Adrenal gland (tissue), 12 donors: Measurements from ENCODE around the gene ABCC11. TPM values are rescaled to one million over a fixed set of nuclear protein-coding genes. Genes with fewer than 3 reads are reported as not detected.

Experiments
- DNase-seq, 7 donors: peaks; one replicate each; pipeline ENCODE4 v3.0.0-alpha.2; 2019 to 2020
- H3K27ac ChIP-seq, 5 donors: fragments of 200-600 bp; sonication (generic) in 4 of 5; 1 replicate in 3 of 5; 2 replicates in 2 of 5; pipeline versions ENCODE4 v1.5.1 to v1.8.0; 2016 to 2020; ENCODE audit warnings: mild to moderate bottlenecking in 1 of 5
- H3K27me3 ChIP-seq: fragments of 200-600 bp; 2 replicates; pipeline ENCODE4 v1.8.0; 2021
- H3K36me3 ChIP-seq, 2 donors: fragments of 200-600 bp; replicated peaks in 1 of 2; 1 replicate in 1 of 2; 2 replicates in 1 of 2; pipeline versions ENCODE4 v1.5.1 to v1.8.0; 2018 to 2022
- H3K4me1 ChIP-seq, 2 donors: fragments of 200-600 bp; replicated peaks in 1 of 2; 1 replicate in 1 of 2; 2 replicates in 1 of 2; pipeline versions ENCODE4 v1.5.1 to v1.8.0; 2018 to 2021
- H3K4me3 ChIP-seq, 4 donors: fragments of 200-600 bp; sonication (generic) in 3 of 4; one replicate each; pipeline ENCODE4 v1.5.1; 2016 to 2018
- H3K9me3 ChIP-seq, 3 donors: fragments of 200-600 bp; sonication (generic) in 1 of 3; replicated peaks in 1 of 3; 1 replicate in 2 of 3; 2 replicates in 1 of 3; pipeline versions ENCODE4 v1.5.1 to v1.8.0; 2016 to 2021
- CTCF ChIP-seq, 6 experiments: fragments of 450-650 bp in 4 of 6; fragments of 200-600 bp in 2 of 6; sonication (generic) in 1 of 6; IDR thresholded peaks; 1 replicate in 5 of 6; 2 replicates in 1 of 6; pipeline versions ENCODE4 v1.5.1 to v1.8.0; 2016 to 2021; ENCODE audit warnings: antibody characterized with exemption in 6 of 6, mild to moderate bottlenecking in 2 of 6, moderate library complexity in 1 of 6
- POLR2A ChIP-seq, 2 donors: fragments of 450-650 bp; IDR thresholded peaks; one replicate each; pipeline ENCODE4 v1.6.1; 2017; ENCODE audit warnings: antibody characterized with exemption in 2 of 2, mild to moderate bottlenecking in 2 of 2, moderate library complexity in 1 of 2
- WGBS, 4 donors: extraction: QIAGEN DNeasy Blood & Tissue Kit in 2 of 4; methylation state at CpG; one replicate each; pipeline versions ENCODE4 v1.1.5 to v1.1.7; 2013 to 2017; 5-methylcytosine and 5-hydroxymethylcytosine counted together
- intact Hi-C, 2 donors: fragments of 100-400 bp; cut with DNase I; formaldehyde crosslinking; loops; one replicate each; pipeline versions ENCODE4 v1.14.1 to v1.15.0; 2022 to 2023
- polyA plus RNA-seq, 3 donors: library from polyadenylated mRNA; stranded (reverse); fragments of 200-250 nt in 2 of 3; fragments of 350-450 nt in 1 of 3; fragmentation: Illumina TruSeq in 1 of 3; extraction: RNeasy Lipid Tissue Mini Kit (QIAGEN cat#74804) in 1 of 3; gene quantifications; one replicate each; pipeline ENCODE4 v1.2.3, GENCODE V29; 2013 to 2014
- total RNA-seq, 9 donors: library from RNA; depleted of rRNA in 4 of 9; stranded (reverse); fragments of >200 nt in 4 of 9; fragments of 120-200 nt in 1 of 9; fragmentation: NEBNext Ultra II Directional in 1 of 9; extraction: Animal tissue kit (Norgen Biotek cat#: 25700) in 1 of 9; gene quantifications; one replicate each; pipeline versions ENCODE4 v1.1.0 to v1.2.4, GENCODE V29; 2013 to 2023
- donor health status: healthy with polysubstance abuse.
- donor health status: Bipolar disorder and iron deficiency.
- donor health status: DM: yes; HTN: yes; CAD: no.
- donor health status: DM: no; HTN: no; CAD: no.
- donor health status: DM: no; HTN: no; CAD: no.
- donor health status: DM: yes; HTN: yes; CAD: no.

ABCC11 gene
- total and polyA plus RNA-seq, 12 donors: 0.17 to 0.74 (median 0.27) TPM; not detected in 3

- intact Hi-C loops: no loop called here
- WGBS, 4 donors: 72 to 83% (median 76%) methylated on average over 2 of the region's 2 CpGs
Measured at GRCh38 chr16:48217708-48218107, 29.6 kb downstream of the ABCC11 start.

GRCh38 chr16:48215738-48216137 is 31.6 kb downstream of the ABCC11 start:
- intact Hi-C loops: no loop called here
- Histone ChIP-seq H3K27ac (no peak overlapping the region), H3K4me1 (no peaks in the 10 kb centered on the region), H3K4me3 (no peak overlapping the region), H3K9me3 (no peaks in the 10 kb centered on the region), H3K36me3 (no peaks in the 10 kb centered on the region), H3K27me3 (no peaks in the 10 kb centered on the region)
- DNase-seq: no peak
- no peak for TF ChIP-seq CTCF (IDR thresholded peaks at IDR 0.05)
- no peak for TF ChIP-seq POLR2A (IDR thresholded peaks at IDR 0.05)
- WGBS, 4 donors: 85 to 91% (median 88%) methylated on average over 6 of the region's 6 CpGs

More at GRCh38 chr16:48217708-48218107, 29.6 kb downstream of the ABCC11 start:
- no peak overlapping the region for H3K4me3 ChIP-seq
- no peaks in the 10 kb centered on the region for H3K27me3 ChIP-seq
- H3K4me1 ChIP-seq: no peaks in the 10 kb centered on the region
- TF ChIP-seq CTCF (IDR thresholded peaks at IDR 0.05) (no peak), POLR2A (IDR thresholded peaks at IDR 0.05) (no peak)
- H3K9me3 ChIP-seq: no peaks in the 10 kb centered on the region
- DNase-seq: no peak
- H3K27ac ChIP-seq: no peak overlapping the region
- no peaks in the 10 kb centered on the region for H3K36me3 ChIP-seq

- H3K27ac ChIP-seq: no peak overlapping the region
- H3K9me3 ChIP-seq: no peaks in the 10 kb centered on the region
- intact Hi-C loops: no loop called here
- no peaks in the 10 kb centered on the region for H3K27me3 ChIP-seq
- H3K4me3 ChIP-seq: no peak overlapping the region
- WGBS, 4 donors: 65 to 90% (median 77%) methylated on average over 3 of the region's 3 CpGs
- no peaks in the 10 kb centered on the region for H3K4me1 ChIP-seq
- no peaks in the 10 kb centered on the region for H3K36me3 ChIP-seq
- no peak for DNase-seq
- no peak for TF ChIP-seq POLR2A (IDR thresholded peaks at IDR 0.05)
- no peak for TF ChIP-seq CTCF (IDR thresholded peaks at IDR 0.05)
Measured at GRCh38 chr16:48212033-48212432, 35.3 kb downstream of the ABCC11 start.

GRCh38 chr16:48210747-48211146 is 36.6 kb downstream of the ABCC11 start:
- no peak overlapping the region for H3K27ac ChIP-seq
- no peaks in the 10 kb centered on the region for H3K4me1 ChIP-seq
- intact Hi-C loops: no loop called here
- TF ChIP-seq CTCF (IDR thresholded peaks at IDR 0.05) (no peak), POLR2A (IDR thresholded peaks at IDR 0.05) (no peak)
- no peaks in the 10 kb centered on the region for H3K27me3 ChIP-seq
- no peak for DNase-seq
- no peak overlapping the region for H3K4me3 ChIP-seq
- H3K36me3 ChIP-seq: no peaks in the 10 kb centered on the region
- WGBS, 4 donors: 85 to 89% (median 87%) methylated on average over 6 of the region's 6 CpGs
- no peaks in the 10 kb centered on the region for H3K9me3 ChIP-seq
